ENCODE data around the gene MAPKAPK5. TPM values are rescaled to one million over a fixed set of nuclear protein-coding genes. Genes with fewer than 3 reads are reported as not detected.

Gene MAPKAPK5
- total and polyA plus RNA-seq, 9 of the 15 experiments (the other 6 are each of a cell fraction or from before 2014, with no cell fraction given), result 11.6 to 72.1 (median 60.4) TPM

- Histone ChIP-seq H3K36me3 (ENCODE audit: control insufficient read depth, insufficient read depth, low read length) (no peaks in the 10 kb centered on the region), H3K4me1 (replicated peaks in 1 of 2; ENCODE audit: control insufficient read depth in 2 of 2, insufficient read depth in 2 of 2, low read length in 2 of 2) (peaks cover 0 to 3% of the 10 kb centered on the region in 2 experiments; a peak in 1 of 5 replicates), H3K9me1 (ENCODE audit: control insufficient read depth, insufficient read depth, low read length) (no peaks in the 10 kb centered on the region), H3K27me3 (ENCODE audit: control insufficient read depth in 2 of 2, insufficient read depth in 2 of 2, low read length in 2 of 2) (peaks cover 0 to 10% of the 10 kb centered on the region in 2 experiments; a peak in 4 of 5 replicates), H3K4me3 (no peak overlapping the region), H3K27ac (ENCODE audit: extremely low read depth, low read depth, low read length) (no peak overlapping the region), H3K79me2 (ENCODE audit: control insufficient read depth, insufficient read depth, low read length) (no peaks in the 10 kb centered on the region), H3K9me3 (replicated peaks; ENCODE audit: control insufficient read depth, insufficient read depth, low read depth, low read length) (no peaks in the 10 kb centered on the region), H3K9ac (ENCODE audit: insufficient read depth in 1 of 2, low read depth in 2 of 2, low read length in 2 of 2) (no peak overlapping the region), H4K20me1 (replicated peaks; ENCODE audit: control insufficient read depth, insufficient read depth, low read length) (no peaks in the 10 kb centered on the region), H2AFZ (ENCODE audit: low read depth, low read length) (no peak overlapping the region), H3K4me2 (ENCODE audit: insufficient read depth, low read length) (no peak overlapping the region)
- in situ Hi-C loops (cut with MboI), result no loop called here
- BruUV-seq (replicated peaks), result no TSS peak
- CTCF ChIA-PET (ENCODE audit: low intra/inter-chr PET ratio), result interaction anchor here (0.5 to 0.6 kb wide), 2 partner anchors 621 to 1337 kb away, joined by 3 read pairs; no protein-coding TSS in a partner anchor
- 14% methylated on average over 6 of the region's 6 CpGs for WGBS (ENCODE audit: insufficient coverage, low coverage, missing lambda C conversion rate)
- POLR2A ChIA-PET, result interaction anchor here (0.7 kb wide), 1 partner anchor 134 kb away, joined by 3 read pairs; the partner anchor contains the start of gene BRAP
- intact Hi-C loops (cut with micrococcal nuclease), result loop anchor here (5.0 to 10.0 kb wide), 3 partner anchors 95 to 193 kb away; partner anchors contain the start of genes ERP29 and TMEM116
- DNase-seq (ENCODE audit: extremely low read depth in 1 of 4, low spot score in 3 of 4) (no peak), FAIRE-seq (no peak), ATAC-seq (no peak)
- TF ChIP-seq PHF21A (IDR thresholded peaks at IDR 0.05; ENCODE audit: borderline replicate concordance, low read depth) (no peak), NR4A1 (CRISPR knock-in tag; IDR thresholded peaks at IDR 0.05) (no peak), NR4A1 (tag; IDR thresholded peaks at IDR 0.05) (no peak), SAFB2 (IDR thresholded peaks at IDR 0.05; ENCODE audit: borderline replicate concordance, low read depth, low read length, severe bottlenecking) (no peak), PATZ1 (CRISPR knock-in tag; IDR thresholded peaks at IDR 0.05; ENCODE audit: borderline replicate concordance) (no peak), RNF219 (CRISPR knock-in tag; IDR thresholded peaks at IDR 0.05) (no peak), RERE (CRISPR knock-in tag; IDR thresholded peaks at IDR 0.05; ENCODE audit: borderline replicate concordance) (no peak), ASH1L (IDR thresholded peaks at IDR 0.05; ENCODE audit: borderline replicate concordance, low read depth, partially characterized antibody) (no peak), ZBTB7A (IDR thresholded peaks at IDR 0.05; ENCODE audit: borderline replicate concordance, control insufficient read depth, low read depth, low read length) (no peak)
These were observed 22.6 kb upstream of the MAPKAPK5 start for GRCh38 chr12:111819191-111820158.
